ENCODE data around the gene CTNNBL1. TPM values are rescaled to one million over a fixed set of nuclear protein-coding genes. Genes with fewer than 3 reads are reported as not detected.
A peak's percentile ranks its signal among the peaks of the same experiment; 100 is the strongest.

Gene CTNNBL1
- total and polyA plus RNA-seq, 2 experiments from 2014 or later, result 25.3 to 53.7 TPM

DNA sequence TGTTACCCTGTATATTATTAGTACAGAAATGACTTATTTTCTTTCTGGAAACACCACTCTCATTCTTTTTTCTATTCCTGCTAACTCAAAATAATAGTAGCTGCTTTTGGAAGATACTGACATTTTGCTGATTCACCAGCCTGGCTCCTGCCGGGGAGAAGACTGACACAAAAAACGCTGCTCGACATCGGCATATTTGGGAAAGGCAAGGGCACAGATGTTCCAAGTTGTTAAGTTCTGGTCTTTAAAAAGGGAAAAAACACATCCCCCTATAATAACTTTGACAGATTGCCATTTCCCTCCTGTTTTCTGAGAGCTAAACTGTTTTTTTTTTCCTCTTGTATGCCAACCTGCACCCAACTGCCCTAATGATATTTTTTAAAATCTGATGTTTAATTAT, 55.4 kb downstream of the CTNNBL1 start:
- Histone ChIP-seq H3K79me2 (ENCODE audit: insufficient read depth) (no peaks in the 10 kb centered on the region), H2AFZ (no peak overlapping the region), H3K9me3 (ENCODE audit: low read depth) (no peaks in the 10 kb centered on the region), H3K36me3 (ENCODE audit: low read depth) (peaks cover 15% of the 10 kb centered on the region; the same call in 1 of the 2 replicates), H3K4me1 (ENCODE audit: insufficient read depth) (no peaks in the 10 kb centered on the region), H3F3A (ENCODE audit: insufficient read depth) (no peaks in the 10 kb centered on the region), H3K27me3 (replicated peaks; ENCODE audit: insufficient read depth) (no peaks in the 10 kb centered on the region), H3K27ac (no peak overlapping the region), H3K9me2 (ENCODE audit: insufficient read depth) (no peaks in the 10 kb centered on the region), H3K4me2 (ENCODE audit: unreplicated experiment) (no peak overlapping the region), H4K20me1 (ENCODE audit: insufficient read depth) (no peaks in the 10 kb centered on the region), H3K9ac (no peak overlapping the region), H3K4me3 (no peak overlapping the region)
- TF ChIP-seq EZH2phosphoT487 (IDR thresholded peaks at IDR 0.05; ENCODE audit: insufficient read depth, low read depth) (no peak), EZH2 (IDR thresholded peaks at IDR 0.05; ENCODE audit: insufficient read depth, poor library complexity, severe bottlenecking) (no peak)
- no peak for DNase-seq
- in situ Hi-C loops (cut with MboI), result no loop called here
- 87 to 90% methylated on average over 4 of the region's 4 CpGs for WGBS, 2 experiments (ENCODE audit: low coverage in 1 of 2, low lambda C conversion rate in 2 of 2, missing lambda C conversion rate in 2 of 2)

DNA sequence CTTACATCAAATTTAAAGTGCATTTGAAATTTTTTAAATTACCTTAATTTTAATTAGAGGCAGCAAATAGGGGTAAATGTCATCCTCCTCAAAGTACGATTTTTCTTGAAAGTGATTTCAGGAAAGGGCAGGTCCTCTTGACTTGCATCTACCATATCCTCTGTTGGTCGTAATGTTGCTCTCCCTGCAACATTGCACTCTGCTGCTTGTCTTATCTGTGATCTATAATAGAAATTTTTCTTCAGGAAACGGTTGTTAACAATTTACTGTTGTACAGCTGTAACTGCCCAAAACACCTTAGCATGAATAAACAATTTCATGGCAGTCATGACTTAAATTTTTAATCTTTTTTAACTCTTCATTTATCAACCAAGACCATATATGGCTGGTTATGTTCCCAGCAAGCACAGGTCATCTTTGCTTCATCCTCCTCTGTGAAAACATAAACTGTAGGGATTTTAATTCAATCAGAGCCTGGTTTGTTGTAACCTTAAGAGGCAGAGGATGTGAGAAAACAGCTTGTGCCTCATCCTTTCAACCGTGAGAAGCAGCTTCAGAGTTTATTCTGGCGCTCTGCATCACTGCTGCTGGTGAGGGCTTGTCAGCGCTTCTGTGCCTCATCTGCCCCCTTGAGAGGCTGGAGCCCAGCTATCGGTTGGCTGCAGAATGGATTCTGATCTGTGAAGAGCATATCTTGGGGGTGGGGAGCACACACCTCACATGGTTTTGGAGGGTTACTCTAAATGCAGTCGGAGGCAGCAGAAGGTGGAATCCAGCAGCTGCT, 56.0 kb downstream of the CTNNBL1 start:
- no peak for DNase-seq

DNA sequence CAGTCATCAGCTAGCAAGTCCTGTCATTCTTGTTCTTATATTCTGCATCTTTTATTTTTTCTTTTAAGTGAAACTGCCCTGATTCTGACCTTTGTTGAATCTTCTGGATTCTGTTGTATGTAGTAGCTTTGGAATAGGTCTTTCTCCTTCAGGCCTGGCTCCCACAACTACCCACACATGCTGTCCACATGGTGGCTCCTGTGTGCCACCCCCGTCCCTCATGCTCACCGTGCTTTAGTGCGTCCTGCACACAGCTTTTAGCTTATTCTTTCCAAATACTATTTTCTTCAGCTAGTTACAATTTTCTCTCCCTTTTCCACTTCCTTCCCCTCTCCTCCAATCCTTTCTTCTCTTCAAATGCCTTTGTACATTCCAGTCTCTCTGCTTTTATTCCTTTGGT, 61.8 kb downstream of the CTNNBL1 start:
- H3K9me3 ChIP-seq (ENCODE audit: low read depth), result no peaks in the 10 kb centered on the region
- no peak overlapping the region for H3K27ac ChIP-seq
- H4K20me1 ChIP-seq (ENCODE audit: insufficient read depth), result no peaks in the 10 kb centered on the region
- in situ Hi-C loops (cut with MboI), result no loop called here
- H3K36me3 ChIP-seq (ENCODE audit: low read depth), result no peaks in the 10 kb centered on the region
- H3K4me3 ChIP-seq, result no peak overlapping the region
- H3K79me2 ChIP-seq (ENCODE audit: insufficient read depth), result no peaks in the 10 kb centered on the region
- TF ChIP-seq EZH2 (IDR thresholded peaks at IDR 0.05; ENCODE audit: insufficient read depth, poor library complexity, severe bottlenecking), result no peak
- H3K4me1 ChIP-seq (ENCODE audit: insufficient read depth), result no peaks in the 10 kb centered on the region
- no peak overlapping the region for H3K9ac ChIP-seq
- no peak overlapping the region for H3K4me2 ChIP-seq (ENCODE audit: unreplicated experiment)
- peak; percentile 4 for DNase-seq
- no peak overlapping the region for H2AFZ ChIP-seq
- no peaks in the 10 kb centered on the region for H3F3A ChIP-seq (ENCODE audit: insufficient read depth)
- no peaks in the 10 kb centered on the region for H3K27me3 ChIP-seq (replicated peaks; ENCODE audit: insufficient read depth)
- no peaks in the 10 kb centered on the region for H3K9me2 ChIP-seq (ENCODE audit: insufficient read depth)
- 72 to 78% methylated on average over 3 of the region's 3 CpGs for WGBS, 2 experiments (ENCODE audit: low coverage in 1 of 2, low lambda C conversion rate in 2 of 2, missing lambda C conversion rate in 2 of 2)

More for the DNA sequence above, 56.0 kb downstream of the CTNNBL1 start:
- Histone ChIP-seq H3K4me2 (ENCODE audit: unreplicated experiment) (no peak overlapping the region), H3K27ac (no peak overlapping the region), H4K20me1 (ENCODE audit: insufficient read depth) (no peaks in the 10 kb centered on the region), H3K27me3 (replicated peaks; ENCODE audit: insufficient read depth) (no peaks in the 10 kb centered on the region), H3K4me3 (no peak overlapping the region), H3K9ac (no peak overlapping the region), H3F3A (ENCODE audit: insufficient read depth) (no peaks in the 10 kb centered on the region), H3K79me2 (ENCODE audit: insufficient read depth) (no peaks in the 10 kb centered on the region), H3K36me3 (ENCODE audit: low read depth) (peaks cover 15% of the 10 kb centered on the region; the same call in 1 of the 2 replicates), H3K4me1 (ENCODE audit: insufficient read depth) (no peaks in the 10 kb centered on the region), H3K9me3 (ENCODE audit: low read depth) (no peaks in the 10 kb centered on the region), H3K9me2 (ENCODE audit: insufficient read depth) (no peaks in the 10 kb centered on the region), H2AFZ (no peak overlapping the region)
- 78 to 83% methylated on average over 8 of the region's 8 CpGs for whole genome bisulfite sequencing, 2 experiments (ENCODE audit: low coverage in 1 of 2, low lambda C conversion rate in 2 of 2, missing lambda C conversion rate in 2 of 2)
- in situ Hi-C loops (cut with MboI), result no loop called here
- no peak for TF ChIP-seq EZH2phosphoT487 (IDR thresholded peaks at IDR 0.05; ENCODE audit: insufficient read depth, low read depth)
- TF ChIP-seq EZH2 (IDR thresholded peaks at IDR 0.05; ENCODE audit: insufficient read depth, poor library complexity, severe bottlenecking), result no peak

DNA sequence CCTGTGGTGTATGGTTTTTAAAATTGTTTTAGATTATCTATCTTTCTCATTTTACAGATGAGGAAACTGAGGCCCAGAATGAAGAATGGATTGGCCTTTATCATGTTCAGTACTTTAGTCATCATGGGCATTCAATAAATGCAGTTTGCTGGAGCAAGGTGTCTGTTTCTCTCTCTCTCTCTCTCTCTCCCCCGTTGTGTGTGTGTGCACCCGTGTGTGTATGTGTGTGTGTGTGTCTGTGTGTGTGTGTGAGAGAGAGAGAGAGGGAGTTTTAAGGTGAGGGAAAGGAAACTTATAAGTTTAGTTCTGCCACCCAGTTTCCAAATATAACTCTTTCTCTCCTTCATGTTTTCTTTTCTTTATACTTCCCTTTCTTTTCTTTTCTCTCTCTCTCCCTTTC, 62.4 kb downstream of the CTNNBL1 start:
- no peak for DNase-seq
- Histone ChIP-seq H2AFZ (no peak overlapping the region), H4K20me1 (ENCODE audit: insufficient read depth) (no peaks in the 10 kb centered on the region), H3K4me3 (no peak overlapping the region), H3K4me2 (ENCODE audit: unreplicated experiment) (no peak overlapping the region), H3K27ac (no peak overlapping the region), H3F3A (ENCODE audit: insufficient read depth) (no peaks in the 10 kb centered on the region), H3K9me2 (ENCODE audit: insufficient read depth) (no peaks in the 10 kb centered on the region), H3K9ac (no peak overlapping the region), H3K79me2 (ENCODE audit: insufficient read depth) (no peaks in the 10 kb centered on the region), H3K36me3 (ENCODE audit: low read depth) (no peaks in the 10 kb centered on the region), H3K27me3 (replicated peaks; ENCODE audit: insufficient read depth) (no peaks in the 10 kb centered on the region), H3K9me3 (ENCODE audit: low read depth) (no peaks in the 10 kb centered on the region), H3K4me1 (ENCODE audit: insufficient read depth) (no peaks in the 10 kb centered on the region)
- in situ Hi-C loops (cut with MboI), result no loop called here
- WGBS, 2 experiments (ENCODE audit: low coverage in 1 of 2, low lambda C conversion rate in 2 of 2, missing lambda C conversion rate in 2 of 2), result 79 to 83% methylated on average over 2 of the region's 2 CpGs
- TF ChIP-seq EZH2phosphoT487 (IDR thresholded peaks at IDR 0.05; ENCODE audit: insufficient read depth, low read depth) (no peak), EZH2 (IDR thresholded peaks at IDR 0.05; ENCODE audit: insufficient read depth, poor library complexity, severe bottlenecking) (no peak)

All from GM23248 (cell line).